Mesothelial cell of epicardium (in vitro differentiated cells): ENCODE results near the gene SPSB4. TPM values are rescaled to one million over a fixed set of nuclear protein-coding genes. Genes with fewer than 3 reads are reported as not detected.

Source experiments
- DNase-seq, 2 experiments: peaks; one replicate each; pipeline ENCODE4 v3.0.0; 2021; ENCODE audit warnings: low spot score in 2 of 2; ENCODE audit not compliant: unreplicated experiment in 2 of 2
- H3K27ac Mint-ChIP-seq: 2 replicates; pipeline ENCODE4 v1.8.0; 2021; ENCODE audit warnings: mixed read lengths
- H3K27me3 Mint-ChIP-seq: 2 replicates; pipeline ENCODE4 v1.8.0; 2021; ENCODE audit warnings: low read depth, mixed read lengths
- H3K36me3 Mint-ChIP-seq: 2 replicates; pipeline ENCODE4 v1.8.0; 2021; ENCODE audit warnings: mixed read lengths
- H3K4me1 Mint-ChIP-seq: 2 replicates; pipeline ENCODE4 v1.8.0; 2021; ENCODE audit warnings: mixed read lengths
- H3K4me3 Mint-ChIP-seq: 2 replicates; pipeline ENCODE4 v1.8.0; 2021; ENCODE audit warnings: mild to moderate bottlenecking, moderate library complexity, mixed read lengths
- H3K9me3 Mint-ChIP-seq: 2 replicates; pipeline ENCODE4 v1.8.0; 2021; ENCODE audit warnings: mixed read lengths
- total RNA-seq: library from RNA; stranded (reverse); gene quantifications from 3 replicates; pipeline ENCODE4 v1.2.1, GENCODE V29; 2021
- TF ChIP-seq, protein P1 (sequence below): fragments of 200-600 bp; sonication (generic); IDR thresholded peaks from one replicate; pipeline ENCODE4 v1.5.0; 2021; ENCODE audit warnings: antibody characterized with exemption; ENCODE audit not compliant: unreplicated experiment

Gene SPSB4
- total RNA-seq, 1 donor from 2014 or later: 13.1 TPM

DNA sequence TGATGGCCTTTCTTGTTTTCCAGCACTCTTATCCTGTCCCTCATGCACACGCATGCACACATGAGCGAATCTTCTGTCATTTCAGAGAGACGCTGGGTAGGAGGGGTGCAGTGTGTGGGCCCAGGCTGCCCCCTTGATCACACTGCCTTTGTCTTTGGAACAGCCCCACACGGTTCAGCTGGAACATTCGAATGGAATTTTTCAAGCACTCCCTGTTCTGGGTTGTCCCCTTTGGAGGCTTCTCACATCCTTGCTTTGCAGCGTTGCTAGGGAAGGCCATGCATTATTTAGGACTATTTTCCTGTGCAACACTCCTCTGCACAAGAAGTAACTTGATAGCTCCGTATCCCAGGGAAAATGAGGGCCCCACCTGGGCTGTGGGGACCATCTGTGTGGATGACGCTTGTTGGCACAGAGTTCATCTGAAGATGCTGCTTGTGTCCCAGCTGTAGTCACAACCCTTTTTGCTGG is 78.4 kb downstream of the SPSB4 start:
- Mint-ChIP-seq H3K9me3 (peaks cover 24% of the 10 kb centered on the region), H3K27me3 (no peaks in the 10 kb centered on the region), H3K4me3 (no peak overlapping the region), H3K27ac (no peak overlapping the region), H3K4me1 (no peaks in the 10 kb centered on the region), H3K36me3 (peaks cover 17% of the 10 kb centered on the region)
- DNase-seq: no peak
- TF ChIP-seq, protein P1, sequence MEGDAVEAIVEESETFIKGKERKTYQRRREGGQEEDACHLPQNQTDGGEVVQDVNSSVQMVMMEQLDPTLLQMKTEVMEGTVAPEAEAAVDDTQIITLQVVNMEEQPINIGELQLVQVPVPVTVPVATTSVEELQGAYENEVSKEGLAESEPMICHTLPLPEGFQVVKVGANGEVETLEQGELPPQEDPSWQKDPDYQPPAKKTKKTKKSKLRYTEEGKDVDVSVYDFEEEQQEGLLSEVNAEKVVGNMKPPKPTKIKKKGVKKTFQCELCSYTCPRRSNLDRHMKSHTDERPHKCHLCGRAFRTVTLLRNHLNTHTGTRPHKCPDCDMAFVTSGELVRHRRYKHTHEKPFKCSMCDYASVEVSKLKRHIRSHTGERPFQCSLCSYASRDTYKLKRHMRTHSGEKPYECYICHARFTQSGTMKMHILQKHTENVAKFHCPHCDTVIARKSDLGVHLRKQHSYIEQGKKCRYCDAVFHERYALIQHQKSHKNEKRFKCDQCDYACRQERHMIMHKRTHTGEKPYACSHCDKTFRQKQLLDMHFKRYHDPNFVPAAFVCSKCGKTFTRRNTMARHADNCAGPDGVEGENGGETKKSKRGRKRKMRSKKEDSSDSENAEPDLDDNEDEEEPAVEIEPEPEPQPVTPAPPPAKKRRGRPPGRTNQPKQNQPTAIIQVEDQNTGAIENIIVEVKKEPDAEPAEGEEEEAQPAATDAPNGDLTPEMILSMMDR: no peak

DNA sequence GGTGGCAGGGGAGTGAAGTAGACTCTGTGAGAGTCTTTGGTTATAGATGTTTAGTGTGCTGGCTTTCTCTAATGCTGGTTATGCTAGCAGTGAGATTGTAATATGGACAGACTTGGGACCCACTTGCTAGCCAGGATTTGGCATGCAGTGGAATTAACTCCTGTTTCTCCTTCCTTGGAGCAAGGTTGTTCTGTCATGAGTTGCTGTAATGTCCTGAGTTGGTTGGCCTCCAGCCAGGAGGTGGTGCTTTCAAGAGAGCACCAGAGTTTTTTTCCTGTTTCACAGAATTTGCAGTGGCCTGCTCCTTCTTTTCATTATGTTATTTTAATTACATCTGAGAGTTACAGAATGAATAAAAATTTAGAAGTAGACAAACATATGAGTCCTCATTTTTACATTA is 92.4 kb downstream of the SPSB4 start:
- TF ChIP-seq, protein P1: no peak
- peaks cover 25% of the 10 kb centered on the region for H3K9me3 Mint-ChIP-seq
- H3K27me3 Mint-ChIP-seq: no peaks in the 10 kb centered on the region
- H3K4me1 Mint-ChIP-seq: peaks cover 10% of the 10 kb centered on the region
- no peak for DNase-seq
- peaks cover 27% of the 10 kb centered on the region for H3K36me3 Mint-ChIP-seq
- no peak overlapping the region for H3K27ac Mint-ChIP-seq
- no peak overlapping the region for H3K4me3 Mint-ChIP-seq

DNA sequence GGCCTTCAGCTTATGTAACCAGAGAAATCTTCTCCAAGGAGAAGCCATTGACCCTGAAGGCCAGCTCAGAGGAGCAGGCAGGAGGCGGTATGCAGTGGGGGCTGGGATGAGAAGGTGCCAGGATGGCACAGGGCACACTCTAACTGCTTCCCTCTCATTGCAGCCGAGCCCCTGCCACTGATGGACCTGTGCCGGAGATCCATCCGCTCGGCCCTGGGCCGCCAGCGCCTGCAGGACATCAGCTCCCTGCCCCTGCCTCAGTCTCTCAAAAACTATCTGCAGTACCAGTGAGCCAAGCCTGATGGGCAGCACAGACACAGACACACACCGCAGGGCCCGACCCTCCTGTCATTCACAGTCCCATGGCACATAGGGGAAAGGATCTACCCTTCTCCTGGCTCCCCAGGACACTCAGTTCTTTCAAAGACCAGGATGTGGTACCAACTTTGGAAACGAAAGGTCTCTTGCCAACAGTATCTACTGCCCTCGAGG is 95.9 kb downstream of the SPSB4 start:
- Mint-ChIP-seq H3K4me3 (no peak overlapping the region), H3K27me3 (no peaks in the 10 kb centered on the region), H3K4me1 (peaks cover 19% of the 10 kb centered on the region), H3K9me3 (peaks cover 12% of the 10 kb centered on the region), H3K27ac (no peak overlapping the region), H3K36me3 (peaks cover 11% of the 10 kb centered on the region)
- no peak for DNase-seq
- TF ChIP-seq, protein P1: no peak

DNA sequence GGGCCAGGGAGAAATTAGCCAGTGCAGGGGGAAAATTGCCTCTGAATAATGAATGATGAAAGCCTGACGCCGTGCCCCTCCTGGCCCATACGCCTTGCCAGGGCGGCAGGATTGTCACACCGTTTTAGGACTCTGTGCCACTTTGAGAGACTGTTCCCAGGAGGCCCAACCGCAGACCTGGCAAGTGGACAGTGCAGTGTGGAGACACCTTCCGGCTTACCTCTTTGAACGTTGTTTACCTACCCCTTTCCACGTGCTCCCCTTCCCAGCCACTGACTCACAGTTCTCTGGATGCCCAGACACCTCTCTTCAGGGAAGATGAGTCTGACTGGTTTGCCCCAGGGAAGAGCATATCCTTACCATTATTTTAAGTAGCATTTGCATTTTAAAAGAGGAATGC is 96.5 kb downstream of the SPSB4 start:
- peaks cover 5% of the 10 kb centered on the region for H3K9me3 Mint-ChIP-seq
- no peaks in the 10 kb centered on the region for H3K27me3 Mint-ChIP-seq
- H3K36me3 Mint-ChIP-seq: peaks cover 6% of the 10 kb centered on the region
- no peak overlapping the region for H3K27ac Mint-ChIP-seq
- TF ChIP-seq, protein P1: no peak
- no peak for DNase-seq
- H3K4me3 Mint-ChIP-seq: no peak overlapping the region
- H3K4me1 Mint-ChIP-seq: peaks cover 19% of the 10 kb centered on the region

DNA sequence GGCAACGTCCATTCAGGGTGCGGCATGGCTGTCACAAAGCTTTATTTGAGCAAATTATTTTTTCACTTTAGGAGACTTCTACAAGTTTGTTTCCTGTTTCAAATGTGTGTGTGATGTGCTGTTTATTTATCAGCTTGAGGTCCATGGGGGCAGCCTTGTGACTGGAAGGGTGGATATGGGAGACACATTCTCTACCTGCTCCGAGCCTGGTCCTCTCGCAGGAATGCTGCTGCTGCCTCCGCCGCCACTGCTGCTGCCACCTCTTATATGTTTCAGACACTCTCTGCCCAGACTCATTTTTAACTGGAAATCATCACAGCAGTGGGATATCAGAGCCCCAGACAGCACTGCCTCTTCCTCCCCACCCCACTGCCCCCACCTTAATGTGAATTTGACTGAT is 97.0 kb downstream of the SPSB4 start:
- Mint-ChIP-seq H3K4me1 (peaks cover 19% of the 10 kb centered on the region), H3K36me3 (peaks cover 3% of the 10 kb centered on the region), H3K27ac (no peak overlapping the region), H3K27me3 (no peaks in the 10 kb centered on the region), H3K9me3 (peaks cover 2% of the 10 kb centered on the region), H3K4me3 (no peak overlapping the region)
- DNase-seq: no peak
- TF ChIP-seq, protein P1: no peak

DNA sequence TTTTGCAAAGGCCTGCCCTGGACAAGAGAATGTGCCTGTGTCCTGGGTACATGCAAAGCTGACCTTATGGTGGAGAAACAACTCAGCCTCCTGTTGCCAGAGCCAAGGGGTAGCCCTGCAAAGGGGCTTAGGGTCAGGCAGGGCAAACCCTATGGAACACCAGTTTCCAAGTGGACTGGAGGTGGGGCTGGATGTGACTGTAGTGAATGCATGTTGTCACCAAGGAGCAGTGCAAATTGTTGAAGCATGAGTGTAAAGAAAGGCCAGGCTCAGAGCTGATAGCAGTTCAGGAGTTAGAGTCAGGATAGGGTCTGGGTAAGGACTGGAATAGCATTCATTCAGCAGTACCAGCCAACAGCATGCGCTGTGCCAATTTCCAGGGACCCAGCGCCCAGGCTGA is 97.6 kb downstream of the SPSB4 start:
- Mint-ChIP-seq H3K4me1 (peaks cover 19% of the 10 kb centered on the region), H3K36me3 (peaks cover 2% of the 10 kb centered on the region), H3K9me3 (no peaks in the 10 kb centered on the region), H3K4me3 (no peak overlapping the region), H3K27me3 (no peaks in the 10 kb centered on the region), H3K27ac (no peak overlapping the region)
- DNase-seq: no peak
- TF ChIP-seq, protein P1: no peak
